ENCODE results near the gene FAP. TPM values are rescaled to one million over a fixed set of nuclear protein-coding genes. Genes with fewer than 3 reads are reported as not detected.

Gene FAP
- total RNA-seq, 2 donors from 2014 or later, result 2.3 to 4.2 TPM

GRCh38 chr2:162125138-162125537 lies 118.1 kb downstream of the FAP start:
- intact Hi-C loops (cut with DNase I), result loop anchor here (5.0 kb wide), 1 partner anchor 118 kb away; no protein-coding TSS in a partner anchor
- Histone ChIP-seq H3K36me3 (replicated peaks in 1 of 2; ENCODE audit: insufficient read depth in 1 of 2, low read depth in 2 of 2) (no peaks in the 10 kb centered on the region), H3K9me3 (no peaks in the 10 kb centered on the region), H3K4me3 (no peak overlapping the region), H3K27me3 (no peaks in the 10 kb centered on the region), H3K4me1 (no peaks in the 10 kb centered on the region), H3K27ac (no peak overlapping the region)
- 79 to 81% methylated on average over 2 of the region's 2 CpGs for WGBS, 2 donors
- no peak for DNase-seq
- ATAC-seq, result no peak
- TF ChIP-seq, protein P1, sequence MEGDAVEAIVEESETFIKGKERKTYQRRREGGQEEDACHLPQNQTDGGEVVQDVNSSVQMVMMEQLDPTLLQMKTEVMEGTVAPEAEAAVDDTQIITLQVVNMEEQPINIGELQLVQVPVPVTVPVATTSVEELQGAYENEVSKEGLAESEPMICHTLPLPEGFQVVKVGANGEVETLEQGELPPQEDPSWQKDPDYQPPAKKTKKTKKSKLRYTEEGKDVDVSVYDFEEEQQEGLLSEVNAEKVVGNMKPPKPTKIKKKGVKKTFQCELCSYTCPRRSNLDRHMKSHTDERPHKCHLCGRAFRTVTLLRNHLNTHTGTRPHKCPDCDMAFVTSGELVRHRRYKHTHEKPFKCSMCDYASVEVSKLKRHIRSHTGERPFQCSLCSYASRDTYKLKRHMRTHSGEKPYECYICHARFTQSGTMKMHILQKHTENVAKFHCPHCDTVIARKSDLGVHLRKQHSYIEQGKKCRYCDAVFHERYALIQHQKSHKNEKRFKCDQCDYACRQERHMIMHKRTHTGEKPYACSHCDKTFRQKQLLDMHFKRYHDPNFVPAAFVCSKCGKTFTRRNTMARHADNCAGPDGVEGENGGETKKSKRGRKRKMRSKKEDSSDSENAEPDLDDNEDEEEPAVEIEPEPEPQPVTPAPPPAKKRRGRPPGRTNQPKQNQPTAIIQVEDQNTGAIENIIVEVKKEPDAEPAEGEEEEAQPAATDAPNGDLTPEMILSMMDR (IDR thresholded peaks at IDR 0.05), result no peak
- TF ChIP-seq POLR2A (IDR thresholded peaks at IDR 0.05), result no peak

DNA sequence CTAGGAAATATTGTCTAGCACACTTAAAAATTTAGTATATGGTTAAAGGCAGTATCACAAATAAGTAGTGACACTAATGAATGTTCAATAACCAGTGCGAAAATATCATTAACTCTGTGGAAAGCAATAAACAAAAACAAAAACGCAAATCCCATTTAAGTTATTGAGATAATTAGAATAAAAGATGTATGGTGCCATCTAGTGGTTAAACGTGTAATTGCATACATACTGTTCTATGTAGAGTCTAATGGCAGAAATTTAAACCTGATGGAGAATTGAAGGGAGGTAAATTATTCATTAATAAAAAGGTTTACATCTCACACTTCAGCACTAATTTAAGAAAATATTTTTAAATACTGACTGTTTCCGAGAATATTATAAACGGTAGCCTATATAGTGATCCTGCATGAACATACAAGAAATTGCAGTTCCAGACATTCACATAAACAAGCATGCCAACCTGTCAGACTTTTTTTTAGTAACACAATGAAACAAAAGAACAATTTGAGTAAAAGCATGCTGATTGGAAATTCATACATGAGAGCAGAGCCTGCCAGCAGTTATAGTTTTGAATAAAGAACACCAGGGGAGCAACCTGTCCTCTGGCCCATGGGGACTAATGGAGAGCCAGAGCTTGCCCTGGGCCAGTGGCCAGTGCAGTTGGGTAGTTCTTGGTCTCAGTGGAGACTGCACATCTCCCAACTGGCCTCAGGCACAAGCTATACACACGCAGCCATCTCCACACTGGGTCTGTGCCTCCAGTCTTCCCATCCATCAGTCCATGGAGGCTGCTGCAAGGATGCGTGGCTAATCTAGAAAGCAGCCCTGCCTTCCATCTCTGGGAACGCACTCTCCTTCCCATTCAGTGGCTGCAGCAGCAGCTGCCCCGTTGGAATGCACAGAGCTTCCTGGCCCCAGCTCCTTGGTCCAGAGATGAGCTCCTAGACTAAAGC lies 119.2 kb downstream of the FAP start:
- ATAC-seq (peak; percentile 68), DNase-seq (no peak)
- WGBS, 2 donors, result 23 to 24% methylated on average over 9 of the region's 9 CpGs
- Histone ChIP-seq H3K4me1 (no peaks in the 10 kb centered on the region), H3K36me3 (replicated peaks in 1 of 2; ENCODE audit: insufficient read depth in 1 of 2, low read depth in 2 of 2) (no peaks in the 10 kb centered on the region), H3K27me3 (no peaks in the 10 kb centered on the region), H3K27ac (no peak overlapping the region), H3K4me3 (no peak overlapping the region), H3K9me3 (no peaks in the 10 kb centered on the region)
- intact Hi-C loops (cut with DNase I), result no loop called here
- no peak for TF ChIP-seq POLR2A (IDR thresholded peaks at IDR 0.05)
- TF ChIP-seq, protein P1 (IDR thresholded peaks at IDR 0.05), result peak; percentile 38 to 88 (median 76)

Other genes with a start within 250 kb of the FAP start
- 1 to 10 TPM in 1 of 2 donors, under 1 TPM in 1; 0.99 to 7.5 TPM for gene DPP4, start 169.2 kb downstream of the FAP start, total RNA-seq
- gene GCG, start 91.2 kb downstream of the FAP start, total RNA-seq, result 100 to 1,000 TPM; 129 to 464 TPM
- gene IFIH1, start 75.2 kb upstream of the FAP start, total RNA-seq, result 10 to 100 TPM; 12.5 to 13.2 TPM
- 10 to 100 TPM; 14.0 to 15.2 TPM for gene GCA, start 100.7 kb upstream of the FAP start, total RNA-seq